Right hindlimb (tissue), 1 donor: ENCODE measurements around the gene LYST.
"Not testable (repeated sequence)": the region's sequence is repeated elsewhere in the genome, so short reads cannot be mapped to it uniquely, and the experiment has no call there.

Experiments used
- DNase-seq: peaks from one replicate; pipeline ENCODE4 v3.0.0-alpha.2; 2018

The LYST gene

GRCh38 chr1:235650341-235651169 is 216.2 kb downstream of the LYST start:
- no peak for DNase-seq

- DNase-seq = peak; percentile 52
These were observed 217.1 kb downstream of the LYST start, which contains the start of gene GNG4 for GRCh38 chr1:235649368-235650163. GNG4 (minus strand) TSS chr1:235649784; CDS start chr1:235583838, 65,946 bp downstream.

- DNase-seq = peak; percentile 75
These were observed 217.7 kb downstream of the LYST start for GRCh38 chr1:235648954-235649367.

- peak; percentile 36 for DNase-seq
These were observed 218.2 kb downstream of the LYST start for GRCh38 chr1:235648407-235648907.

GRCh38 chr1:235647537-235647936 is 219.2 kb downstream of the LYST start:
- not testable (repeated sequence) for DNase-seq

- DNase-seq = no peak
These were observed 220.2 kb downstream of the LYST start for GRCh38 chr1:235646463-235646862.

GRCh38 chr1:235644693-235645305 is 221.9 kb downstream of the LYST start:
- no peak for DNase-seq

- DNase-seq = no peak
These were observed 222.6 kb downstream of the LYST start for GRCh38 chr1:235643837-235644692.

GRCh38 chr1:235642943-235643371 is 223.7 kb downstream of the LYST start:
- DNase-seq = no peak

- no peak for DNase-seq
These were observed 224.4 kb downstream of the LYST start for GRCh38 chr1:235642011-235642942.

GRCh38 chr1:235640580-235640979 is 226.1 kb downstream of the LYST start:
- DNase-seq = no peak

GRCh38 chr1:235639226-235640205 is 227.2 kb downstream of the LYST start:
- no peak for DNase-seq

GRCh38 chr1:235638612-235639011 is 228.1 kb downstream of the LYST start:
- DNase-seq = not testable (repeated sequence)

GRCh38 chr1:235637756-235638534 is 228.8 kb downstream of the LYST start:
- no peak for DNase-seq

GRCh38 chr1:235635938-235636662 is 230.6 kb downstream of the LYST start:
- DNase-seq = no peak

GRCh38 chr1:235632506-235633401 is 234.0 kb downstream of the LYST start:
- DNase-seq = no peak

GRCh38 chr1:235631816-235632215 is 234.9 kb downstream of the LYST start:
- no peak for DNase-seq
